ENCODE measurements around the gene RGS9. TPM values are rescaled to one million over a fixed set of nuclear protein-coding genes. Genes with fewer than 3 reads are reported as not detected.

Gene RGS9
- total RNA-seq, 4 donors from 2014 or later, result 1.2 to 4.4 (median 2.8) TPM

GRCh38 chr17:65104973-65105372, 32.2 kb upstream of the RGS9 start:
- Histone ChIP-seq H3K36me3 (no peaks in the 10 kb centered on the region), H3K4me3 (no peak overlapping the region), H3K27me3 (no peaks in the 10 kb centered on the region), H3K4me1 (peaks cover 23 to 29% of the 10 kb centered on the region in 2 donors), H3K9me3 (no peaks in the 10 kb centered on the region), H3K27ac (peak overlapping the region in 1 of 4 donors; percentile 78)
- TF ChIP-seq POLR2A (IDR thresholded peaks at IDR 0.05) (no peak), CTCF (IDR thresholded peaks at IDR 0.05 in 4 of 5, conservative IDR thresholded peaks at IDR 0.05 in 1 of 5) (no peak)
- in situ Hi-C loops (cut with MboI; ENCODE audit: low sequenced_read_pairs in 4 of 4) (loop anchor here in 2 of 4 donors (10.0 kb wide), 1 partner anchor 140 kb away; no protein-coding TSS in a partner anchor), intact Hi-C loops (cut with DNase I; ENCODE audit: low total_unique reads) (loop anchor here (5.0 kb wide), 1 partner anchor 128 kb away; no protein-coding TSS in a partner anchor)
- no peak for ATAC-seq
- no peak for DNase-seq

- DNase-seq, result no peak
- Histone ChIP-seq H3K9me3 (no peaks in the 10 kb centered on the region), H3K27me3 (no peaks in the 10 kb centered on the region), H3K27ac (no peak overlapping the region), H3K4me3 (no peak overlapping the region), H3K4me1 (peaks cover 15 to 19% of the 10 kb centered on the region in 2 donors), H3K36me3 (no peaks in the 10 kb centered on the region)
- no peak for ATAC-seq
- TF ChIP-seq POLR2A (IDR thresholded peaks at IDR 0.05), result no peak
- TF ChIP-seq CTCF (IDR thresholded peaks at IDR 0.05 in 4 of 5, conservative IDR thresholded peaks at IDR 0.05 in 1 of 5), result no peak
- in situ Hi-C loops (cut with MboI; ENCODE audit: low sequenced_read_pairs in 4 of 4), result loop anchor here in 2 of 4 donors (10.0 kb wide), 1 partner anchor 143 kb away; no protein-coding TSS in a partner anchor
- intact Hi-C loops (cut with DNase I; ENCODE audit: low total_unique reads), result no loop called here
Measured at GRCh38 chr17:65108152-65108551, 29.0 kb upstream of the RGS9 start.

- in situ Hi-C loops (cut with MboI; ENCODE audit: low sequenced_read_pairs in 4 of 4), result loop anchor here in 2 of 4 donors (10.0 kb wide), 1 partner anchor 145 kb away; no protein-coding TSS in a partner anchor
- TF ChIP-seq CTCF (IDR thresholded peaks at IDR 0.05 in 4 of 5, conservative IDR thresholded peaks at IDR 0.05 in 1 of 5), result no peak
- no peak for TF ChIP-seq POLR2A (IDR thresholded peaks at IDR 0.05)
- ATAC-seq, result no peak
- H3K4me1 ChIP-seq, result peaks cover 15 to 19% of the 10 kb centered on the region in 2 donors
- DNase-seq, result no peak
- H3K4me3 ChIP-seq, result no peak overlapping the region
- H3K27me3 ChIP-seq, result no peaks in the 10 kb centered on the region
- no peak overlapping the region for H3K27ac ChIP-seq
- intact Hi-C loops (cut with DNase I; ENCODE audit: low total_unique reads), result no loop called here
- no peaks in the 10 kb centered on the region for H3K36me3 ChIP-seq
- no peaks in the 10 kb centered on the region for H3K9me3 ChIP-seq
Measured at GRCh38 chr17:65109543-65109942, 27.6 kb upstream of the RGS9 start.

- in situ Hi-C loops (cut with MboI; ENCODE audit: low sequenced_read_pairs in 4 of 4), result loop anchor here in 2 of 4 donors (10.0 kb wide), 1 partner anchor 145 kb away; no protein-coding TSS in a partner anchor
Measured at GRCh38 chr17:65109990-65110680, 27.0 kb upstream of the RGS9 start.

More at GRCh38 chr17:65109990-65110680, 27.0 kb upstream of the RGS9 start:
- Histone ChIP-seq H3K4me3 (no peak overlapping the region), H3K27ac (no peak overlapping the region), H3K27me3 (no peaks in the 10 kb centered on the region), H3K9me3 (no peaks in the 10 kb centered on the region), H3K36me3 (no peaks in the 10 kb centered on the region), H3K4me1 (peaks cover 15 to 19% of the 10 kb centered on the region in 2 donors)
- intact Hi-C loops (cut with DNase I; ENCODE audit: low total_unique reads), result no loop called here
- DNase-seq (no peak), ATAC-seq (no peak)
- TF ChIP-seq CTCF (IDR thresholded peaks at IDR 0.05 in 4 of 5, conservative IDR thresholded peaks at IDR 0.05 in 1 of 5) (no peak), POLR2A (IDR thresholded peaks at IDR 0.05) (no peak)

All from gastrocnemius medialis (tissue), 4 donors.